ENCODE data around the gene MRPL30.

- TF ChIP-seq CTCF (IDR thresholded peaks at IDR 0.05) (no peak), ZFX (IDR thresholded peaks at IDR 0.05; ENCODE audit: borderline replicate concordance) (no peak)
Measured at GRCh38 chr2:99140860-99141109, 40.2 kb upstream of the MRPL30 start.
